Hepatocyte (in vitro differentiated cells): Measurements from ENCODE around the gene PPFIA4.

Source experiments
- CTCF ChIP-seq: fragments of 200-600 bp; sonication (generic); IDR thresholded peaks from 2 replicates; pipeline ENCODE4 v1.5.1; 2016; ENCODE audit warnings: antibody characterized with exemption, mild to moderate bottlenecking; ENCODE audit not compliant: poor library complexity
- EZH2 ChIP-seq: fragments of 200-600 bp; sonication (generic); IDR thresholded peaks from 2 replicates; pipeline ENCODE4 v1.6.1; 2016; ENCODE audit warnings: antibody characterized with exemption, mild to moderate bottlenecking, borderline replicate concordance
- EZH2phosphoT487 ChIP-seq: fragments of 200-600 bp; sonication (generic); IDR thresholded peaks from one replicate; pipeline ENCODE4 v1.6.1; 2018; ENCODE audit warnings: antibody characterized with exemption, mild to moderate bottlenecking, low read depth, moderate library complexity; ENCODE audit not compliant: unreplicated experiment, severe bottlenecking

GRCh38 chr1:202981939-202982338 is 44.4 kb upstream of the PPFIA4 start:
- TF ChIP-seq CTCF (no peak), EZH2 (no peak), EZH2phosphoT487 (no peak)
